GM23338 (cell line): ENCODE measurements around the gene CCDC149. TPM values are rescaled to one million over a fixed set of nuclear protein-coding genes. Genes with fewer than 3 reads are reported as not detected.

ENCODE experiments used
- CREB1 ChIP-seq: fragments of 250-450 bp; sonication (Bioruptor Pico); IDR thresholded peaks from 2 replicates; pipeline ENCODE4 v1.5.0; 2020; ENCODE audit warnings: low read depth, mild to moderate bottlenecking, moderate library complexity
- CTCF ChIP-seq, 2 experiments: fragments of 200-600 bp in 1 of 2; sonication (generic) in 1 of 2; conservative IDR thresholded peaks; 2 replicates each; pipeline versions ENCODE4 v1.5.1 to v1.6.1; 2016 to 2017; ENCODE audit warnings: antibody characterized with exemption in 2 of 2, low read depth in 2 of 2, mild to moderate bottlenecking in 2 of 2, moderate library complexity in 1 of 2
- EZH2 ChIP-seq: fragments of 200-600 bp; sonication (generic); IDR thresholded peaks from one replicate; pipeline ENCODE4 v1.8.0; 2017; ENCODE audit warnings: antibody characterized with exemption, mild to moderate bottlenecking, low read depth; ENCODE audit not compliant: unreplicated experiment
- EZH2phosphoT487 ChIP-seq: fragments of 200-600 bp; sonication (generic); IDR thresholded peaks from one replicate; pipeline ENCODE4 v1.8.1; 2018; ENCODE audit warnings: antibody characterized with exemption; ENCODE audit not compliant: unreplicated experiment
- JUNB ChIP-seq: IDR thresholded peaks from one replicate; pipeline ENCODE4 v1.6.1; 2016; ENCODE audit warnings: antibody characterized with exemption; ENCODE audit not compliant: unreplicated experiment
- NANOG ChIP-seq: IDR thresholded peaks from 2 replicates; pipeline ENCODE4 v1.6.1; 2016; ENCODE audit warnings: antibody characterized with exemption, borderline replicate concordance
- REST ChIP-seq: IDR thresholded peaks from one replicate; pipeline ENCODE4 v1.6.1; 2018; ENCODE audit warnings: antibody characterized with exemption; ENCODE audit not compliant: unreplicated experiment
- STAT1 ChIP-seq: IDR thresholded peaks from one replicate; pipeline ENCODE4 v1.6.1; 2016; ENCODE audit warnings: antibody characterized with exemption; ENCODE audit not compliant: unreplicated experiment
- ZNF114 ChIP-seq: fragments of 250-450 bp; sonication (Bioruptor Pico); IDR thresholded peaks from 2 replicates; pipeline ENCODE4 v1.5.0; 2020; ENCODE audit warnings: mild to moderate bottlenecking, moderate library complexity
- ZNF462 ChIP-seq: fragments of 250-450 bp; sonication (Bioruptor Pico); IDR thresholded peaks from 2 replicates; pipeline ENCODE4 v1.5.0; 2020; ENCODE audit warnings: mild to moderate bottlenecking, moderate library complexity
- polyA plus RNA-seq: library from polyadenylated mRNA; unstranded; fragments of >200 nt; fragmentation: Nextera tagmentation; extraction: Ambion mirVana; gene quantifications from 2 replicates; pipeline ENCODE4 v1.2.1, GENCODE V29; 2016
- total RNA-seq: library from RNA; depleted of rRNA; stranded (reverse); fragments of >200 nt; shearing (Covaris generic); gene quantifications from 2 replicates; pipeline ENCODE4 v1.2.3, GENCODE V29; 2014

Gene CCDC149
- total and polyA plus RNA-seq, 2 experiments from 2014 or later: 2.6 to 6.4 TPM

GRCh38 chr4:24853142-24853541 lies 59.7 kb downstream of the CCDC149 start (continued):
- no peak for TF ChIP-seq ZNF462 (CRISPR knock-in tag)
- no peak for TF ChIP-seq CREB1 (CRISPR knock-in tag)
- TF ChIP-seq JUNB: no peak
- no peak for TF ChIP-seq EZH2phosphoT487
- no peak for TF ChIP-seq NANOG
- TF ChIP-seq EZH2: no peak
- no peak for TF ChIP-seq REST
- no peak for TF ChIP-seq ZNF114 (CRISPR knock-in tag)
- TF ChIP-seq CTCF (conservative IDR thresholded peaks at IDR 0.05; ENCODE audit: low read depth in 2 of 2): no peak
- TF ChIP-seq STAT1: no peak
